Measurements from ENCODE around the gene TFPI.

The TFPI gene

GRCh38 chr2:187442378-187442777 is 111.9 kb downstream of the TFPI start:
- no peaks in the 10 kb centered on the region for H3K79me2 ChIP-seq (ENCODE audit: insufficient read depth, low read length)
- H3K4me3 ChIP-seq (ENCODE audit: insufficient read depth, low read length, poor library complexity, severe bottlenecking): no peak overlapping the region
- H3K27ac ChIP-seq (ENCODE audit: low read depth, low read length): no peak overlapping the region
- no peaks in the 10 kb centered on the region for H3K36me3 ChIP-seq (ENCODE audit: low read length)
- no peaks in the 10 kb centered on the region for H3K27me3 ChIP-seq (ENCODE audit: low read length)
- TF ChIP-seq CTCF (IDR thresholded peaks at IDR 0.05; ENCODE audit: insufficient read depth, low read length, poor library complexity, severe bottlenecking) (peak; percentile 16), EZH2phosphoT487 (conservative IDR thresholded peaks at IDR 0.05; ENCODE audit: low read length) (no peak)
- H3K9me3 ChIP-seq (ENCODE audit: insufficient read depth, low read length): no peaks in the 10 kb centered on the region
- H3F3A ChIP-seq (ENCODE audit: insufficient read depth): no peaks in the 10 kb centered on the region
- no peak overlapping the region for H3K9ac ChIP-seq (ENCODE audit: low read length)
- no peaks in the 10 kb centered on the region for H3K9me2 ChIP-seq (replicated peaks; ENCODE audit: insufficient read depth, low read length)
- H3K4me2 ChIP-seq (ENCODE audit: low read depth, low read length, poor library complexity, severe bottlenecking): no peak overlapping the region
- H2AFZ ChIP-seq (ENCODE audit: low read depth, low read length, severe bottlenecking): no peak overlapping the region
- no peaks in the 10 kb centered on the region for H4K20me1 ChIP-seq (ENCODE audit: low read depth, low read length)

GRCh38 chr2:187440101-187440675 is 114.0 kb downstream of the TFPI start:
- TF ChIP-seq EZH2phosphoT487 (conservative IDR thresholded peaks at IDR 0.05; ENCODE audit: low read length) (no peak), CTCF (IDR thresholded peaks at IDR 0.05; ENCODE audit: insufficient read depth, low read length, poor library complexity, severe bottlenecking) (no peak)
- Histone ChIP-seq H3K36me3 (ENCODE audit: low read length) (no peaks in the 10 kb centered on the region), H4K20me1 (ENCODE audit: low read depth, low read length) (no peaks in the 10 kb centered on the region), H3K27ac (ENCODE audit: low read depth, low read length) (no peak overlapping the region), H2AFZ (ENCODE audit: low read depth, low read length, severe bottlenecking) (no peak overlapping the region), H3K79me2 (ENCODE audit: insufficient read depth, low read length) (no peaks in the 10 kb centered on the region), H3K27me3 (ENCODE audit: low read length) (no peaks in the 10 kb centered on the region), H3F3A (ENCODE audit: insufficient read depth) (no peaks in the 10 kb centered on the region), H3K4me2 (ENCODE audit: low read depth, low read length, poor library complexity, severe bottlenecking) (no peak overlapping the region), H3K9me2 (replicated peaks; ENCODE audit: insufficient read depth, low read length) (no peaks in the 10 kb centered on the region), H3K9me3 (ENCODE audit: insufficient read depth, low read length) (no peaks in the 10 kb centered on the region), H3K4me3 (ENCODE audit: insufficient read depth, low read length, poor library complexity, severe bottlenecking) (no peak overlapping the region), H3K9ac (ENCODE audit: low read length) (no peak overlapping the region)

GRCh38 chr2:187438455-187438854 is 115.8 kb downstream of the TFPI start:
- Histone ChIP-seq H3K4me2 (ENCODE audit: low read depth, low read length, poor library complexity, severe bottlenecking) (no peak overlapping the region), H3K9me3 (ENCODE audit: insufficient read depth, low read length) (no peaks in the 10 kb centered on the region), H3K9ac (ENCODE audit: low read length) (no peak overlapping the region), H2AFZ (ENCODE audit: low read depth, low read length, severe bottlenecking) (no peak overlapping the region), H3K4me3 (ENCODE audit: insufficient read depth, low read length, poor library complexity, severe bottlenecking) (no peak overlapping the region), H3K27ac (ENCODE audit: low read depth, low read length) (no peak overlapping the region), H3K27me3 (ENCODE audit: low read length) (no peaks in the 10 kb centered on the region), H4K20me1 (ENCODE audit: low read depth, low read length) (no peaks in the 10 kb centered on the region), H3K79me2 (ENCODE audit: insufficient read depth, low read length) (no peaks in the 10 kb centered on the region), H3K36me3 (ENCODE audit: low read length) (no peaks in the 10 kb centered on the region), H3F3A (ENCODE audit: insufficient read depth) (no peaks in the 10 kb centered on the region), H3K9me2 (replicated peaks; ENCODE audit: insufficient read depth, low read length) (no peaks in the 10 kb centered on the region)
- TF ChIP-seq EZH2phosphoT487 (conservative IDR thresholded peaks at IDR 0.05; ENCODE audit: low read length) (no peak), CTCF (IDR thresholded peaks at IDR 0.05; ENCODE audit: insufficient read depth, low read length, poor library complexity, severe bottlenecking) (no peak)

Data from SU-DHL-6 (cell line).